Measurements from ENCODE around the gene SERPINA1.

GRCh38 chr14:94343238-94344005 lies 45.0 kb downstream of the SERPINA1 start:
- no peak for TF ChIP-seq CTCF (IDR thresholded peaks at IDR 0.05)
- TF ChIP-seq EZH2 (IDR thresholded peaks at IDR 0.05; ENCODE audit: borderline replicate concordance, insufficient read depth, low read depth, low read length, poor library complexity, severe bottlenecking): no peak

Measured in B cell (primary cell).